WERI-Rb-1 (cell line): ENCODE data around the gene CALHM5.

Experiments
- DNase-seq: peaks from one replicate; pipeline ENCODE4 v3.0.0-alpha.2; 2020
- H3K27ac ChIP-seq: fragments of 250-450 bp; sonication (Bioruptor Pico); 2 replicates; pipeline ENCODE4 v1.5.1; 2020; ENCODE audit warnings: mild to moderate bottlenecking, moderate library complexity
- H3K27me3 ChIP-seq: fragments of 250-450 bp; sonication (Bioruptor Pico); 2 replicates; pipeline ENCODE4 v1.5.1; 2021; ENCODE audit warnings: mild to moderate bottlenecking, low read depth, moderate library complexity; ENCODE audit not compliant: insufficient read depth, severe bottlenecking
- H3K36me3 ChIP-seq: fragments of 250-450 bp; sonication (Bioruptor Pico); 2 replicates; pipeline ENCODE4 v1.5.1; 2020; ENCODE audit warnings: mild to moderate bottlenecking, moderate library complexity
- H3K4me3 ChIP-seq: 2 replicates; pipeline ENCODE4 v1.5.1; 2011; ENCODE audit warnings: low read depth, mild to moderate bottlenecking, control low read depth, low read length
- H3K9me3 ChIP-seq: fragments of 250-450 bp; sonication (Bioruptor Pico); 2 replicates; pipeline ENCODE4 v1.5.1; 2021; ENCODE audit warnings: mild to moderate bottlenecking, moderate library complexity; ENCODE audit not compliant: severe bottlenecking
- CTCF ChIP-seq: IDR thresholded peaks from 2 replicates; pipeline ENCODE4 v1.5.1; 2011; ENCODE audit warnings: low read depth, mild to moderate bottlenecking, control low read depth, inconsistent platforms, low read length

Gene CALHM5

GRCh38 chr6:116497113-116497676, 14.2 kb upstream of the CALHM5 start:
- no peak overlapping the region for H3K27ac ChIP-seq
- H3K36me3 ChIP-seq = no peaks in the 10 kb centered on the region
- H3K4me3 ChIP-seq = no peak overlapping the region
- TF ChIP-seq CTCF = no peak
- no peaks in the 10 kb centered on the region for H3K27me3 ChIP-seq
- no peak for DNase-seq
- H3K9me3 ChIP-seq = no peaks in the 10 kb centered on the region

DNA sequence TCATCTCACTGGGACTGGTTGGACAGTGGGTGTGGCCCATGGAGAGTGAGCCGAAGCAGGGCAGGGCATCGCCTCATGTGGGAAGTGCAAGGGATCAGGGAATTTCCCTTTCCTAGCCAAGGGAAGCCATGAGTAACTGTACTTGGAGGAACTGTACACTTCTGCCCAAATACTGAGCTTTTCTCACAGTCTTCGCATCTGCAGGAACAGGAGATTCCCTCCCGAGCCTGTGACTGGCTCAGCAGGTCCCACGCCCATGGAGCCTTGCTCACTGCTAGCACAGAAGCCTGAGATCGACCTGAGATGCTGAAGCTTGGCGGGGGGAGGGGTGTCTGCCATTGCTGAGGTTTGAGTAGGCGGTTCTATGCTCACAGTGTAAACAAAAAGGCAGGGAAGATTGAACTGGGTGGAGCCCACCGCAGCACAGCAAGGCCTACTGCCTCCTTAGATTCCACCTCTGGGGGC, 10.4 kb upstream of the CALHM5 start:
- Histone ChIP-seq H3K27me3 (no peaks in the 10 kb centered on the region), H3K9me3 (no peaks in the 10 kb centered on the region), H3K27ac (no peak overlapping the region), H3K4me3 (no peak overlapping the region), H3K36me3 (no peaks in the 10 kb centered on the region)
- DNase-seq = no peak
- TF ChIP-seq CTCF = no peak

DNA sequence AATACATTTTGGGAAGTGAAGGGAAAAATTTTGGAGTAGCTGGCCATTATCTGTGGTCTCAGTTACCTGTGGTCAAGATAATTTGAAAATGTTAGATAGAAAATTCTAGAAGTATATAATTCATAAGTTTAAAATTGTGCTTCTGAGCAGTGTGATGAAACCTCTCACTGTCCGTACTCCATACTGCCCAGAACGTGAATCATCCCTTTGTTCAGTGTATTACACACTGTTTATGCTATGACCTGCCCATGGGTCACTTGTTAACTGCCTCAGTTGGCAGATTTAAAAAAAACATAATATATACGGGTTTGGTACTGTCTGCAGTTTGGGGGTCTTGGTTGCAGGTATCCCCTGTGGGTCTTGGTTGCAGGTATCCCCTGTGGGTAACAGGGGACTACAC, 4.1 kb upstream of the CALHM5 start:
- no peak for TF ChIP-seq CTCF
- no peaks in the 10 kb centered on the region for H3K27me3 ChIP-seq
- no peak overlapping the region for H3K27ac ChIP-seq
- no peaks in the 10 kb centered on the region for H3K9me3 ChIP-seq
- H3K4me3 ChIP-seq = no peak overlapping the region
- H3K36me3 ChIP-seq = no peaks in the 10 kb centered on the region
- DNase-seq = no peak

- DNase-seq = no peak
- Histone ChIP-seq H3K9me3 (no peaks in the 10 kb centered on the region), H3K27me3 (no peaks in the 10 kb centered on the region), H3K4me3 (no peak overlapping the region), H3K27ac (no peak overlapping the region), H3K36me3 (no peaks in the 10 kb centered on the region)
- no peak for TF ChIP-seq CTCF
These were observed 2.9 kb upstream of the CALHM5 start for GRCh38 chr6:116508527-116508926.

DNA sequence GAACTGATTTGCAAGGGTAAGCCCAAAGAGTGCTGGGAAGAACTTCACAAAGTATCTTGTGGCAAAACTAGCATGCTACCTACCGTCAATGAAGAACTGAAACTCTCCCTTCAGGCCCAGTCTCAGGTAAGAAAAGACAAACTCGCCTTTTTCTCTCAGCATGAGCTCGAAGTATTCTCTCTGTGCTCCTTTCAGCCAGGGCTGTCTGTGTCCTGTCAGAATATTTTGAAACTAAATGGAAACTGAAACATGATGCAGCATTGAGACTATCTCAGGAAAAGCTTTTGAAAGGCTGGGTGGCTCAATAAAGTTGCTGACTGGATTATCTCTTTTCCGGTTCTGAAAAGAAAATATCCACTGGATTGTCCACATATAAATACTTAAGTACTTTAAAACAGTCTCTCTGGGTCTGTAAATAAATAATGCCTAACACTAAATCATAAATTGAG, 696 bp downstream of the CALHM5 start:
- Histone ChIP-seq H3K9me3 (no peaks in the 10 kb centered on the region), H3K4me3 (no peak overlapping the region), H3K27me3 (no peaks in the 10 kb centered on the region), H3K36me3 (no peaks in the 10 kb centered on the region), H3K27ac (no peak overlapping the region)
- no peak for TF ChIP-seq CTCF
- DNase-seq = no peak

DNA sequence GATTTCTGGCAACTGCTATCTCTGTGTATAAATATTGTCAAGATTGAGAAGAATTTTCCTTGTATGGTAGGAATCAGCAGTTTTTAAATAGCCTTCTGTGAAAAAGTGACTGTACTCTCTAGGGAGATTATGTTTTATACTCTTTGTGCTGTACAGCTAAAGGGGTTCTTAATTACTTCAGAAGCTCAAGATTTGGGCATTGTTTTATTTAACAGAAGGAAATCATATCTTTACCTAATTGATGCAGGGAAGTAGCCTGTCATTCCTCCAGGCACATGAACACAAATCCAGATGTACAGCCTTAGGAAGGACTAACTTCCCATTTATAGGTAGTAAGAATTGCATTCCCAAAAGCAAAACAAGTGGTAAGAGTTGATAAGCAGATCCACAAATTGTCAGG, 1.3 kb downstream of the CALHM5 start:
- no peak for TF ChIP-seq CTCF
- Histone ChIP-seq H3K27ac (no peak overlapping the region), H3K9me3 (no peaks in the 10 kb centered on the region), H3K4me3 (no peak overlapping the region), H3K27me3 (no peaks in the 10 kb centered on the region), H3K36me3 (no peaks in the 10 kb centered on the region)
- DNase-seq = no peak
